Right lobe of liver (tissue), 6 donors: ENCODE results near the gene TNIK. TPM values are rescaled to one million over a fixed set of nuclear protein-coding genes. Genes with fewer than 3 reads are reported as not detected.

Experiments
- ATAC-seq, 4 donors: fragments of 200-7000 bp; cut with Tn5 transposase; one replicate each; pipeline ENCODE4 v1.9.1; 2020; ENCODE audit warnings: mild to moderate bottlenecking in 4 of 4, moderate library complexity in 4 of 4
- DNase-seq, 3 donors: peaks; one replicate each; pipeline ENCODE4 v3.0.0-alpha.2; 2020
- H3K27ac ChIP-seq, 3 donors: fragments of 200-600 bp; one replicate each; pipeline ENCODE4 v1.8.0; 2022
- H3K27me3 ChIP-seq, 2 donors: fragments of 200-600 bp; one replicate each; pipeline ENCODE4 v1.8.0; 2022
- H3K36me3 ChIP-seq, 4 donors: fragments of 200-600 bp; sonication (generic) in 1 of 4; one replicate each; pipeline versions ENCODE4 v1.5.1 to v1.8.0; 2017 to 2022; ENCODE audit warnings: control low read depth in 1 of 4
- H3K4me1 ChIP-seq, 4 donors: fragments of 200-600 bp; sonication (generic) in 1 of 4; one replicate each; pipeline versions ENCODE4 v1.5.1 to v1.8.0; 2017 to 2022; ENCODE audit warnings: control low read depth in 1 of 4
- H3K4me3 ChIP-seq, 3 donors: fragments of 200-600 bp; one replicate each; pipeline ENCODE4 v1.8.0; 2022
- H3K9me3 ChIP-seq, 4 donors: fragments of 200-600 bp; sonication (generic) in 1 of 4; one replicate each; pipeline versions ENCODE4 v1.5.1 to v1.8.0; 2017 to 2022; ENCODE audit warnings: control low read depth in 1 of 4
- CTCF ChIP-seq, 4 donors: fragments of 200-600 bp in 3 of 4; fragments of 450-650 bp in 1 of 4; IDR thresholded peaks; one replicate each; pipeline versions ENCODE4 v1.5.1 to v1.8.0; 2016 to 2022; ENCODE audit warnings: antibody characterized with exemption in 4 of 4, mild to moderate bottlenecking in 2 of 4
- POLR2A ChIP-seq: fragments of 450-650 bp; IDR thresholded peaks from one replicate; pipeline ENCODE4 v1.6.1; 2017; ENCODE audit warnings: antibody characterized with exemption, mild to moderate bottlenecking
- WGBS: methylation state at CpG from one replicate; pipeline ENCODE4 v1.1.6; 2018; ENCODE audit warnings: low coverage, low lambda C conversion rate; ENCODE audit not compliant: insufficient coverage; ENCODE audit errors: missing lambda C conversion rate; 5-methylcytosine and 5-hydroxymethylcytosine counted together
- intact Hi-C, 2 donors: fragments of 100-400 bp; cut with DNase I; formaldehyde crosslinking; loops; one replicate each; pipeline versions ENCODE4 v1.11.2 to v1.14.1; 2022
- total RNA-seq, 6 experiments: library from RNA; depleted of rRNA in 2 of 6; stranded (reverse); fragments of >200 nt in 2 of 6; fragmentation: NEBNext Ultra II Directional in 3 of 6; extraction: Animal tissue kit (Norgen Biotek cat#: 25700) in 3 of 6; gene quantifications; one replicate each; pipeline versions ENCODE4 v1.1.0 to v1.2.4, GENCODE V29; 2016 to 2023
- donor health status: DM: no; HTN: yes; CAD: no.
- donor health status: DM: no; HTN: no; CAD: no.
- donor health status: DM: no; HTN: no; CAD: no.
- donor health status: DM: no; HTN: yes; CAD: no.
- donor health status: DM: no; HTN: yes; CAD: no.

The TNIK gene
- total RNA-seq, 6 experiments from 2014 or later: 5.2 to 8.0 (median 6.8) TPM

GRCh38 chr3:171115667-171116066, 344.5 kb downstream of the TNIK start:
- Histone ChIP-seq H3K4me3 (no peak overlapping the region), H3K27me3 (no peaks in the 10 kb centered on the region), H3K36me3 (no peaks in the 10 kb centered on the region), H3K27ac (no peak overlapping the region), H3K9me3 (no peaks in the 10 kb centered on the region), H3K4me1 (no peaks in the 10 kb centered on the region)
- 80% methylated on average over 1 of the region's 2 CpGs for WGBS
- intact Hi-C loops: no loop called here
- ATAC-seq: no peak
- TF ChIP-seq POLR2A (no peak), CTCF (IDR thresholded peaks at IDR 0.05) (no peak)
- no peak for DNase-seq

- TF ChIP-seq POLR2A (no peak), CTCF (IDR thresholded peaks at IDR 0.05) (no peak)
- ATAC-seq (no peak), DNase-seq (no peak)
- no peaks in the 10 kb centered on the region for H3K4me1 ChIP-seq
- H3K27me3 ChIP-seq: no peaks in the 10 kb centered on the region
- no peaks in the 10 kb centered on the region for H3K9me3 ChIP-seq
- no peaks in the 10 kb centered on the region for H3K36me3 ChIP-seq
- H3K4me3 ChIP-seq: no peak overlapping the region
- 88% methylated on average over 3 of the region's 3 CpGs for WGBS
- no peak overlapping the region for H3K27ac ChIP-seq
- intact Hi-C loops: no loop called here
Measured at GRCh38 chr3:171113716-171114115, 346.5 kb downstream of the TNIK start.

- TF ChIP-seq POLR2A: no peak
- no peak for TF ChIP-seq CTCF (IDR thresholded peaks at IDR 0.05)
Measured at GRCh38 chr3:171110715-171111114, 349.5 kb downstream of the TNIK start.

GRCh38 chr3:171108066-171108465, 352.1 kb downstream of the TNIK start:
- 70% methylated on average over 4 of the region's 4 CpGs for WGBS
- H3K27ac ChIP-seq: no peak overlapping the region
- H3K4me1 ChIP-seq: no peaks in the 10 kb centered on the region
- H3K4me3 ChIP-seq: no peak overlapping the region
- intact Hi-C loops: no loop called here
- DNase-seq: no peak
- no peaks in the 10 kb centered on the region for H3K9me3 ChIP-seq
- ATAC-seq: no peak
- H3K27me3 ChIP-seq: no peaks in the 10 kb centered on the region
- H3K36me3 ChIP-seq: no peaks in the 10 kb centered on the region
- no peak for TF ChIP-seq CTCF (IDR thresholded peaks at IDR 0.05)
- no peak for TF ChIP-seq POLR2A

More at GRCh38 chr3:171110715-171111114, 349.5 kb downstream of the TNIK start:
- no peak for DNase-seq
- Histone ChIP-seq H3K4me1 (no peaks in the 10 kb centered on the region), H3K4me3 (no peak overlapping the region), H3K27me3 (no peaks in the 10 kb centered on the region), H3K36me3 (no peaks in the 10 kb centered on the region), H3K27ac (no peak overlapping the region), H3K9me3 (no peaks in the 10 kb centered on the region)
- intact Hi-C loops: no loop called here
- WGBS: 96% methylated on average over 3 of the region's 4 CpGs
- no peak for ATAC-seq

- Histone ChIP-seq H3K4me3 (no peak overlapping the region), H3K4me1 (no peaks in the 10 kb centered on the region), H3K27ac (no peak overlapping the region), H3K36me3 (peaks cover 0 to 3% (median 0%) of the 10 kb centered on the region in 4 donors), H3K9me3 (no peaks in the 10 kb centered on the region), H3K27me3 (no peaks in the 10 kb centered on the region)
- intact Hi-C loops: no loop called here
- 92% methylated on average over 1 of the region's 1 CpG for WGBS
- DNase-seq (no peak), ATAC-seq (no peak)
- no peak for TF ChIP-seq POLR2A
Measured at GRCh38 chr3:171103185-171103584, 357.0 kb downstream of the TNIK start.
